IMR-90 (cell line): ENCODE data around the gene ARID4B. TPM values are rescaled to one million over a fixed set of nuclear protein-coding genes. Genes with fewer than 3 reads are reported as not detected.

Experiments used
- ATAC-seq: fragments of 200-7000 bp; cut with Tn5 transposase; 2 replicates; pipeline ENCODE4 v1.9.1; 2020; ENCODE audit warnings: low read depth, mild to moderate bottlenecking, moderate library complexity
- BruUV-seq: library from RNA; stranded (reverse); fragments of 400-500 nt; replicated peaks from 2 replicates; lab custom pipeline; 2021; lab: Mats Ljungman, UMichigan
- CTCF ChIA-PET: fragments of 300-600 bp; formaldehyde crosslinking; extraction: SDS; loops from one replicate; lab custom pipeline; 2021; ENCODE audit warnings: antibody characterized with exemption; lab: Yijun Ruan, JAX
- POLR2A ChIA-PET: fragments of 300-600 bp; sonication (Branson Sonifier 250); formaldehyde crosslinking; loops from one replicate; lab custom pipeline; 2022; ENCODE audit warnings: antibody characterized with exemption; ENCODE audit not compliant: unreplicated experiment; lab: Charles Lee
- DNase-seq: peaks from one replicate; pipeline ENCODE4 v3.0.0; 2013
- H2AFZ ChIP-seq: replicated peaks from 2 replicates; pipeline ENCODE3; 2013; ENCODE audit warnings: low read length, mild to moderate bottlenecking; ENCODE audit not compliant: poor library complexity
- H2AK5ac ChIP-seq: 2 replicates; pipeline ENCODE4 v1.6.1; 2013; ENCODE audit warnings: low read depth, low read length, inconsistent platforms
- H2AK9ac ChIP-seq: replicated peaks from 2 replicates; pipeline ENCODE3; 2013; ENCODE audit warnings: mild to moderate bottlenecking, low read depth, low read length, moderate library complexity; ENCODE audit not compliant: poor library complexity
- H2BK120ac ChIP-seq: 2 replicates; pipeline ENCODE4 v1.6.1; 2013; ENCODE audit warnings: low read depth, low read length, inconsistent platforms
- H2BK15ac ChIP-seq: 3 replicates; pipeline ENCODE4 v1.6.1; 2013; ENCODE audit warnings: low read depth, low read length, inconsistent platforms
- H2BK20ac ChIP-seq: 2 replicates; pipeline ENCODE4 v1.6.1; 2013; ENCODE audit warnings: low read depth, mild to moderate bottlenecking, inconsistent platforms, low read length, moderate library complexity
- H2BK5ac ChIP-seq: 2 replicates; pipeline ENCODE4 v1.6.1; 2013; ENCODE audit warnings: mild to moderate bottlenecking, low read depth, low read length, inconsistent platforms; ENCODE audit not compliant: poor library complexity, severe bottlenecking
- H3K14ac ChIP-seq: replicated peaks from 2 replicates; pipeline ENCODE4 v1.6.1; 2013; ENCODE audit warnings: low read depth, low read length, inconsistent platforms
- H3K18ac ChIP-seq: 2 replicates; pipeline ENCODE4 v1.6.1; 2013; ENCODE audit warnings: low read depth, low read length, control low read depth
- H3K23ac ChIP-seq: 2 replicates; pipeline ENCODE4 v1.6.1; 2013; ENCODE audit warnings: low read depth, low read length, inconsistent platforms
- H3K27ac ChIP-seq: 2 replicates; pipeline ENCODE4 v1.5.1; 2013; ENCODE audit warnings: mild to moderate bottlenecking, control low read depth, low read length; ENCODE audit not compliant: insufficient read depth
- H3K27me3 ChIP-seq: 2 replicates; pipeline ENCODE4 v1.6.1; 2013; ENCODE audit warnings: low read length; ENCODE audit not compliant: control insufficient read depth, insufficient read depth
- H3K36me3 ChIP-seq: 2 replicates; pipeline ENCODE4 v1.6.1; 2013; ENCODE audit warnings: low read length, mixed read lengths; ENCODE audit not compliant: control insufficient read depth, insufficient read depth
- H3K4ac ChIP-seq: 2 replicates; pipeline ENCODE4 v1.6.1; 2013; ENCODE audit warnings: low read depth, low read length, inconsistent platforms
- H3K4me1 ChIP-seq: 2 replicates; pipeline ENCODE4 v1.6.1; 2013; ENCODE audit warnings: low read length, mixed read lengths; ENCODE audit not compliant: control insufficient read depth, insufficient read depth
- H3K4me2 ChIP-seq: 2 replicates; pipeline ENCODE4 v1.6.1; 2013; ENCODE audit warnings: low read depth, mild to moderate bottlenecking, control low read depth, low read length, moderate library complexity
- H3K4me3 ChIP-seq: 2 replicates; pipeline ENCODE4 v1.5.1; 2013; ENCODE audit warnings: low read depth, mild to moderate bottlenecking, control low read depth, low read length, moderate library complexity; ENCODE audit not compliant: insufficient read depth
- H3K56ac ChIP-seq: 2 replicates; pipeline ENCODE4 v1.6.1; 2013; ENCODE audit warnings: low read length, inconsistent platforms; ENCODE audit not compliant: insufficient read depth; ENCODE audit errors: extremely low read depth
- H3K79me1 ChIP-seq, 2 experiments: 2 replicates each; pipeline ENCODE4 v1.6.1; 2013; ENCODE audit warnings: low read length in 2 of 2, inconsistent platforms in 1 of 2, low read depth in 1 of 2
- H3K9ac ChIP-seq: 2 replicates; pipeline ENCODE4 v1.6.1; 2013; ENCODE audit warnings: low read depth, low read length, control low read depth
- H3K9me1 ChIP-seq: 2 replicates; pipeline ENCODE4 v1.6.1; 2013; ENCODE audit warnings: low read length, inconsistent platforms; ENCODE audit not compliant: insufficient read depth
- H3K9me3 ChIP-seq: 2 replicates; pipeline ENCODE4 v1.6.1; 2013; ENCODE audit warnings: low read length; ENCODE audit not compliant: control insufficient read depth, insufficient read depth
- H4K20me1 ChIP-seq: 2 replicates; pipeline ENCODE4 v1.6.1; 2013; ENCODE audit warnings: low read length, inconsistent platforms; ENCODE audit not compliant: insufficient read depth
- H4K5ac ChIP-seq: 2 replicates; pipeline ENCODE4 v1.6.1; 2013; ENCODE audit warnings: mild to moderate bottlenecking, low read depth, low read length, control low read depth
- H4K8ac ChIP-seq, 2 experiments: 2 replicates each; pipeline ENCODE4 v1.6.1; 2013; ENCODE audit warnings: low read depth in 2 of 2, low read length in 2 of 2, control low read depth in 1 of 2, inconsistent platforms in 1 of 2
- H4K91ac ChIP-seq: 2 replicates; pipeline ENCODE4 v1.6.1; 2013; ENCODE audit warnings: low read depth, low read length, inconsistent platforms; ENCODE audit not compliant: insufficient read depth
- BHLHE40 ChIP-seq: fragments of 150-350 bp; IDR thresholded peaks from 2 replicates; pipeline ENCODE4 v1.6.1; 2016; ENCODE audit warnings: mild to moderate bottlenecking, low read depth, low read length
- CEBPB ChIP-seq: IDR thresholded peaks from 2 replicates; pipeline ENCODE4 v1.6.1; 2012; ENCODE audit warnings: low read depth, low read length, improper control_type of control experiment
- CHD1 ChIP-seq: IDR thresholded peaks from 2 replicates; pipeline ENCODE4 v1.6.1; 2012; ENCODE audit warnings: low read depth, low read length, improper control_type of control experiment
- FOS ChIP-seq: fragments of 150-350 bp; IDR thresholded peaks from 2 replicates; pipeline ENCODE4 v1.6.1; 2016; ENCODE audit warnings: low read depth, low read length
- MAFK ChIP-seq: IDR thresholded peaks from 2 replicates; pipeline ENCODE4 v1.6.1; 2012; ENCODE audit warnings: low read depth, low read length, improper control_type of control experiment
- MAZ ChIP-seq: IDR thresholded peaks from 2 replicates; pipeline ENCODE4 v1.6.1; 2012; ENCODE audit warnings: low read depth, mild to moderate bottlenecking, low read length, improper control_type of control experiment, moderate library complexity, borderline replicate concordance
- MXI1 ChIP-seq: IDR thresholded peaks from 2 replicates; pipeline ENCODE4 v1.6.1; 2012; ENCODE audit warnings: low read depth, mild to moderate bottlenecking, low read length, moderate library complexity, borderline replicate concordance
- NFE2L2 ChIP-seq: fragments of 150-350 bp; IDR thresholded peaks from 2 replicates; pipeline ENCODE4 v1.6.1; 2016; ENCODE audit warnings: low read depth, mild to moderate bottlenecking, low read length
- POLR2A ChIP-seq: IDR thresholded peaks from 2 replicates; pipeline ENCODE4 v1.6.1; 2012; ENCODE audit warnings: mild to moderate bottlenecking, low read depth, low read length
- RAD21 ChIP-seq: IDR thresholded peaks from 2 replicates; pipeline ENCODE4 v1.6.1; 2012; ENCODE audit warnings: low read length, improper control_type of control experiment
- RCOR1 ChIP-seq: IDR thresholded peaks from 2 replicates; pipeline ENCODE4 v1.6.1; 2012; ENCODE audit warnings: mild to moderate bottlenecking, low read length, improper control_type of control experiment; ENCODE audit not compliant: insufficient replicate concordance
- RFX5 ChIP-seq: IDR thresholded peaks from 2 replicates; pipeline ENCODE4 v1.8.0; 2012; ENCODE audit warnings: low read depth, mild to moderate bottlenecking, low read length, moderate library complexity
- SMC3 ChIP-seq: fragments of 150-350 bp; IDR thresholded peaks from 2 replicates; pipeline ENCODE4 v1.6.1; 2016; ENCODE audit warnings: low read depth, mild to moderate bottlenecking, antibody characterized with exemption, low read length, moderate library complexity
- WGBS, 2 experiments: methylation state at CpG; one replicate each; pipeline versions ENCODE4 v1.1.5 to v1.1.7; 2013; ENCODE audit warnings: missing lambda C conversion rate in 2 of 2; ENCODE audit not compliant: insufficient read length in 1 of 2; ENCODE audit errors: extremely low coverage in 2 of 2; 5-methylcytosine and 5-hydroxymethylcytosine counted together
- dilution Hi-C: fragments of 300-500 bp; cut with HindIII; formaldehyde crosslinking; loops from one replicate; pipeline ENCODE4 v1.14.3; 2018; ENCODE audit warnings: low sequenced_read_pairs; ENCODE audit not compliant: unreplicated experiment
- in situ Hi-C: fragments of 300-500 bp; cut with MboI; formaldehyde crosslinking; loops from 3 replicates; pipeline ENCODE4 v1.14.3; 2019; ENCODE audit warnings: low sequenced_read_pairs, inconsistent platforms, mixed read lengths
- intact Hi-C: fragments of 100-400 bp; cut with micrococcal nuclease; formaldehyde crosslinking; loops from 2 replicates; pipeline ENCODE4 v1.10.0; 2022
- polyA plus RNA-seq, 3 experiments: library from polyadenylated mRNA; depleted of rRNA; stranded (reverse); fragments of >200 nt; gene quantifications; 2 replicates each; pipeline ENCODE4 v1.2.3, GENCODE V29; 2012; ENCODE audit warnings: low replicate concordance in 1 of 3
- total RNA-seq: library from RNA; depleted of rRNA; stranded (reverse); fragments of >200 nt; gene quantifications from 2 replicates; pipeline ENCODE4 v1.2.3, GENCODE V29; 2012
- TF ChIP-seq, protein P1 (sequence below): fragments of 150-350 bp; IDR thresholded peaks from 2 replicates; pipeline ENCODE4 v1.6.1; 2016; ENCODE audit warnings: low read depth, mild to moderate bottlenecking, low read length, moderate library complexity, borderline replicate concordance
- TF ChIP-seq, protein P2 (sequence below): fragments of 150-350 bp; IDR thresholded peaks from 2 replicates; pipeline ENCODE4 v1.6.1; 2017; ENCODE audit warnings: mild to moderate bottlenecking, antibody characterized with exemption, low read length, low read depth
- TF ChIP-seq, protein P3 (sequence below): conservative IDR thresholded peaks from 2 replicates; pipeline ENCODE4 v1.5.1; 2012; ENCODE audit warnings: mild to moderate bottlenecking, low read depth, low read length, improper control_type of control experiment

ARID4B gene
- total and polyA plus RNA-seq, 2 of the 4 experiments (the other 2 are of a cell fraction) = 8.5 to 16.0 TPM

DNA sequence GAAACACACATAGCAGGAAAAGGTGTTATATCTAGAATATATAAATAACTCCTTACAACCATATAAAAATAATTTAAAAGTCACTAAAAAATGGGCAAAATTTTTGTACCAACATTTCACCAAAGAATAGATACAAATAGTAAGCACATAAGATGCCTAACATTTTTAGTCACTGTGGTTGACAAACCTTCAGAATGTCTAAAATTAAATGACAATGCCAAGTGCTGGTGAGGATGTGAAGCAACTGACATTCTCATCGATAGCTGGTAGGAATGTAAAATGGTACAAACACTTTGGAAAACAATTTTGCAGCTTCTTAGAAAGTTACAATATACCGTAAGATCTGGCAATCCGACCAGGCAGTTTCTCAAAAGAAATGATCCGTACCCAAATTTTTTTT lies 185.0 kb downstream of the ARID4B start:
- peaks cover 5% of the 10 kb centered on the region for H3K4me1 ChIP-seq
- in situ Hi-C loops (no loop called here), dilution Hi-C loops (no loop called here), intact Hi-C loops (no loop called here)
- H3K9ac ChIP-seq = no peak overlapping the region
- no peak overlapping the region for H2BK20ac ChIP-seq
- no peak overlapping the region for H4K8ac ChIP-seq
- no peak overlapping the region for H3K4me3 ChIP-seq
- H3K9me1 ChIP-seq = peaks cover 3% of the 10 kb centered on the region; the same call in 1 of the 2 replicates
- BruUV-seq = no TSS peak
- H2AK9ac ChIP-seq = no peak overlapping the region
- H2AK5ac ChIP-seq = no peak overlapping the region
- no peak overlapping the region for H2BK120ac ChIP-seq
- H4K5ac ChIP-seq = no peak overlapping the region
- CTCF ChIA-PET = no interaction called here
- H3K56ac ChIP-seq = no peak overlapping the region
- H3K18ac ChIP-seq = no peak overlapping the region
- no peak overlapping the region for H4K91ac ChIP-seq
- ATAC-seq = no peak
- peaks cover 8 to 34% of the 10 kb centered on the region in 2 experiments; a peak in 3 of 4 replicates for H3K79me1 ChIP-seq
- DNase-seq = no peak
- TF ChIP-seq MAFK = no peak
- TF ChIP-seq RCOR1 = no peak
- TF ChIP-seq RFX5 = no peak
- TF ChIP-seq, protein P1, sequence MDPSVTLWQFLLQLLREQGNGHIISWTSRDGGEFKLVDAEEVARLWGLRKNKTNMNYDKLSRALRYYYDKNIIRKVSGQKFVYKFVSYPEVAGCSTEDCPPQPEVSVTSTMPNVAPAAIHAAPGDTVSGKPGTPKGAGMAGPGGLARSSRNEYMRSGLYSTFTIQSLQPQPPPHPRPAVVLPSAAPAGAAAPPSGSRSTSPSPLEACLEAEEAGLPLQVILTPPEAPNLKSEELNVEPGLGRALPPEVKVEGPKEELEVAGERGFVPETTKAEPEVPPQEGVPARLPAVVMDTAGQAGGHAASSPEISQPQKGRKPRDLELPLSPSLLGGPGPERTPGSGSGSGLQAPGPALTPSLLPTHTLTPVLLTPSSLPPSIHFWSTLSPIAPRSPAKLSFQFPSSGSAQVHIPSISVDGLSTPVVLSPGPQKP = no peak
- TF ChIP-seq POLR2A = no peak
- TF ChIP-seq, protein P2, sequence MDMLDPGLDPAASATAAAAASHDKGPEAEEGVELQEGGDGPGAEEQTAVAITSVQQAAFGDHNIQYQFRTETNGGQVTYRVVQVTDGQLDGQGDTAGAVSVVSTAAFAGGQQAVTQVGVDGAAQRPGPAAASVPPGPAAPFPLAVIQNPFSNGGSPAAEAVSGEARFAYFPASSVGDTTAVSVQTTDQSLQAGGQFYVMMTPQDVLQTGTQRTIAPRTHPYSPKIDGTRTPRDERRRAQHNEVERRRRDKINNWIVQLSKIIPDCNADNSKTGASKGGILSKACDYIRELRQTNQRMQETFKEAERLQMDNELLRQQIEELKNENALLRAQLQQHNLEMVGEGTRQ = no peak
- no peak for TF ChIP-seq MXI1
- TF ChIP-seq RAD21 = no peak
- no peak for TF ChIP-seq SMC3
- no peak for TF ChIP-seq NFE2L2
- TF ChIP-seq CEBPB = no peak
- TF ChIP-seq, protein P3, sequence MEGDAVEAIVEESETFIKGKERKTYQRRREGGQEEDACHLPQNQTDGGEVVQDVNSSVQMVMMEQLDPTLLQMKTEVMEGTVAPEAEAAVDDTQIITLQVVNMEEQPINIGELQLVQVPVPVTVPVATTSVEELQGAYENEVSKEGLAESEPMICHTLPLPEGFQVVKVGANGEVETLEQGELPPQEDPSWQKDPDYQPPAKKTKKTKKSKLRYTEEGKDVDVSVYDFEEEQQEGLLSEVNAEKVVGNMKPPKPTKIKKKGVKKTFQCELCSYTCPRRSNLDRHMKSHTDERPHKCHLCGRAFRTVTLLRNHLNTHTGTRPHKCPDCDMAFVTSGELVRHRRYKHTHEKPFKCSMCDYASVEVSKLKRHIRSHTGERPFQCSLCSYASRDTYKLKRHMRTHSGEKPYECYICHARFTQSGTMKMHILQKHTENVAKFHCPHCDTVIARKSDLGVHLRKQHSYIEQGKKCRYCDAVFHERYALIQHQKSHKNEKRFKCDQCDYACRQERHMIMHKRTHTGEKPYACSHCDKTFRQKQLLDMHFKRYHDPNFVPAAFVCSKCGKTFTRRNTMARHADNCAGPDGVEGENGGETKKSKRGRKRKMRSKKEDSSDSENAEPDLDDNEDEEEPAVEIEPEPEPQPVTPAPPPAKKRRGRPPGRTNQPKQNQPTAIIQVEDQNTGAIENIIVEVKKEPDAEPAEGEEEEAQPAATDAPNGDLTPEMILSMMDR = no peak
- TF ChIP-seq BHLHE40 = no peak
- TF ChIP-seq MAZ = no peak
- TF ChIP-seq FOS = no peak
- TF ChIP-seq CHD1 = no peak
- no peak overlapping the region for H3K23ac ChIP-seq
- no peaks in the 10 kb centered on the region for H3K9me3 ChIP-seq
- H3K27me3 ChIP-seq = no peaks in the 10 kb centered on the region
- H2BK15ac ChIP-seq = no peak overlapping the region
- no peak overlapping the region for H2BK5ac ChIP-seq
- H2AFZ ChIP-seq = no peak overlapping the region
- H3K14ac ChIP-seq = no peak overlapping the region
- H3K4ac ChIP-seq = no peak overlapping the region
- H3K36me3 ChIP-seq = peaks cover 52% of the 10 kb centered on the region
- no peaks in the 10 kb centered on the region; the same call in 1 of the 2 replicates for H4K20me1 ChIP-seq
- H3K27ac ChIP-seq = no peak overlapping the region
- H3K4me2 ChIP-seq = no peak overlapping the region
- no CpG with 5 or more reads among the region's 4 CpGs for WGBS, 2 experiments
- POLR2A ChIA-PET = no interaction called here
